ENCODE data around the gene PRG3. TPM values are rescaled to one million over a fixed set of nuclear protein-coding genes. Genes with fewer than 3 reads are reported as not detected.

Gene PRG3
- total RNA-seq, 2 donors from 2014 or later: not detected

GRCh38 chr11:57394203-57394965, 13.4 kb upstream of the PRG3 start:
- no peak for TF ChIP-seq CTCF (IDR thresholded peaks at IDR 0.05)
- Histone ChIP-seq H3K27ac (no peak overlapping the region), H3K27me3 (replicated peaks; ENCODE audit: insufficient read depth) (no peaks in the 10 kb centered on the region), H3K9me3 (no peaks in the 10 kb centered on the region), H3K36me3 (no peaks in the 10 kb centered on the region), H3K4me1 (ENCODE audit: control insufficient read depth in 1 of 2, low read depth in 2 of 2) (no peaks in the 10 kb centered on the region), H3K4me3 (no peak overlapping the region)
- DNase-seq (ENCODE audit: low spot score) (no peak), ATAC-seq (ENCODE audit: insufficient number of reproducible peaks, low FRiP score, low read depth) (no peak)

- no peaks in the 10 kb centered on the region for H3K27me3 ChIP-seq (replicated peaks; ENCODE audit: insufficient read depth)
- no peak overlapping the region for H3K4me3 ChIP-seq
- ATAC-seq (ENCODE audit: insufficient number of reproducible peaks, low FRiP score, low read depth) (no peak), DNase-seq (ENCODE audit: low spot score) (no peak)
- H3K27ac ChIP-seq: no peak overlapping the region
- H3K9me3 ChIP-seq: no peaks in the 10 kb centered on the region
- no peaks in the 10 kb centered on the region for H3K36me3 ChIP-seq
- no peaks in the 10 kb centered on the region for H3K4me1 ChIP-seq (ENCODE audit: control insufficient read depth in 1 of 2, low read depth in 2 of 2)
- no peak for TF ChIP-seq CTCF (IDR thresholded peaks at IDR 0.05)
Observed at GRCh38 chr11:57392763-57393105, 11.8 kb upstream of the PRG3 start.

GRCh38 chr11:57392066-57392762, 11.3 kb upstream of the PRG3 start:
- no peaks in the 10 kb centered on the region for H3K9me3 ChIP-seq
- H3K36me3 ChIP-seq: no peaks in the 10 kb centered on the region
- no peaks in the 10 kb centered on the region for H3K4me1 ChIP-seq (ENCODE audit: control insufficient read depth in 1 of 2, low read depth in 2 of 2)
- H3K27ac ChIP-seq: no peak overlapping the region
- no peak for DNase-seq (ENCODE audit: low spot score)
- no peaks in the 10 kb centered on the region for H3K27me3 ChIP-seq (replicated peaks; ENCODE audit: insufficient read depth)
- TF ChIP-seq CTCF (IDR thresholded peaks at IDR 0.05): no peak
- H3K4me3 ChIP-seq: no peak overlapping the region
- ATAC-seq (ENCODE audit: insufficient number of reproducible peaks, low FRiP score, low read depth): no peak

DNA sequence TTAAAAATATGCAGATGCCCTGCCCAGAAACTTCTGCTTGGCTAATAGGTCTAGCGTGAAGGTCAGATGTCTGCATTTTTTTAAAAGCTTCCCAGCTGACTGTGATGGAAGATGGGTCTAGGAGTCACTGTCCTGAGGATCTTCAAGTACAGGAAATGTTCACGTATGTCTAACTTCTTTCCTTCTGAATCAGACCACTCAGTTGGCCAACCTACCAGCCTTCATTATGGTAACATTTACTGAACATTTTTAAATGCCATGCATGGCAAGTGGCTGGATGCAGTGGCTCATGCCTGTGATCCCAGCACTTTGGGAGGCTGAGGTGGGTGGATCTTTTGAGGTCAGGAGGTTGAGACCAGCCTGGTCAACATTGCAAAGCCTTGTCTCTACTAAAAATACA, 10.6 kb upstream of the PRG3 start:
- ATAC-seq (ENCODE audit: insufficient number of reproducible peaks, low FRiP score, low read depth): no peak
- DNase-seq (ENCODE audit: low spot score): no peak
- H3K27ac ChIP-seq: no peak overlapping the region
- no peaks in the 10 kb centered on the region for H3K9me3 ChIP-seq
- H3K27me3 ChIP-seq (replicated peaks; ENCODE audit: insufficient read depth): no peaks in the 10 kb centered on the region
- no peaks in the 10 kb centered on the region for H3K4me1 ChIP-seq (ENCODE audit: control insufficient read depth in 1 of 2, low read depth in 2 of 2)
- no peaks in the 10 kb centered on the region for H3K36me3 ChIP-seq
- H3K4me3 ChIP-seq: no peak overlapping the region
- TF ChIP-seq CTCF (IDR thresholded peaks at IDR 0.05): no peak

DNA sequence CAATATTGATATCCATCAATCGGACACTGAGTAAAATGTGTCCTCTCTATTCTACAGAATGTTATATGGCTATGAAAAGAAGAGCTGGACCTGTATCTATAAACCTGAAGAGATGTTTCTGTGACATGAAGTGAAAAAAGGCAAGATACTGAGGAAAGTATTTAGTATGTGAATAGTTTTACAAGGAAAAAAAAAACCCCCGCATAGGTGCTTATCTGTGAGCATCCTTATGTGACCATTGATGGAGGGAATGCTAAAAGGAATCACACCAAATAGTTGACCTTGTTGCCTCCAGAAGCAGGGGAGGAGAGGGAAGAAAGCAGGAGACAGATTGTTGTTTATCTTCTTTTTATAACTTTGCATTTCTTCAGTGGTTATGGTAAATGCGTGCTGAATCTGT, 10.2 kb upstream of the PRG3 start:
- no peaks in the 10 kb centered on the region for H3K4me1 ChIP-seq (ENCODE audit: control insufficient read depth in 1 of 2, low read depth in 2 of 2)
- no peak for TF ChIP-seq CTCF (IDR thresholded peaks at IDR 0.05)
- no peaks in the 10 kb centered on the region for H3K9me3 ChIP-seq
- H3K36me3 ChIP-seq: no peaks in the 10 kb centered on the region
- ATAC-seq (ENCODE audit: insufficient number of reproducible peaks, low FRiP score, low read depth) (no peak), DNase-seq (ENCODE audit: low spot score) (no peak)
- no peak overlapping the region for H3K4me3 ChIP-seq
- no peak overlapping the region for H3K27ac ChIP-seq
- no peaks in the 10 kb centered on the region for H3K27me3 ChIP-seq (replicated peaks; ENCODE audit: insufficient read depth)
